ENCODE data around the gene ERP44.

ERP44 gene

GRCh38 chr9:99948482-99948881 is 150.3 kb downstream of the ERP44 start:
- Mint-ChIP-seq H3K36me3 (peaks cover 12% of the 10 kb centered on the region), H3K4me1 (peaks cover 2% of the 10 kb centered on the region), H3K27me3 (no peaks in the 10 kb centered on the region), H3K4me3 (no peak overlapping the region), H3K27ac (no peak overlapping the region), H3K9me3 (no peaks in the 10 kb centered on the region)
- CTCF ChIA-PET = interaction anchor here (2.8 kb wide), 1 partner anchor 123 kb away, joined by 7 read pairs; no protein-coding TSS in a partner anchor
- DNase-seq = no peak

- no peaks in the 10 kb centered on the region for H3K27me3 Mint-ChIP-seq
- H3K4me3 Mint-ChIP-seq = no peak overlapping the region
- no peaks in the 10 kb centered on the region for H3K9me3 Mint-ChIP-seq
- no peaks in the 10 kb centered on the region for H3K4me1 Mint-ChIP-seq
- no peak for DNase-seq
- CTCF ChIA-PET = interaction anchor here (2.8 kb wide), 1 partner anchor 122 kb away, joined by 7 read pairs; no protein-coding TSS in a partner anchor
- H3K27ac Mint-ChIP-seq = no peak overlapping the region
- peaks cover 9% of the 10 kb centered on the region for H3K36me3 Mint-ChIP-seq
These were observed 151.4 kb downstream of the ERP44 start for GRCh38 chr9:99947395-99947794.

GRCh38 chr9:99936947-99937587 is 161.7 kb downstream of the ERP44 start:
- peaks cover 5% of the 10 kb centered on the region for H3K9me3 Mint-ChIP-seq
- peaks cover 22% of the 10 kb centered on the region for H3K36me3 Mint-ChIP-seq
- no peak for DNase-seq
- H3K4me3 Mint-ChIP-seq = no peak overlapping the region
- CTCF ChIA-PET = no interaction called here
- no peaks in the 10 kb centered on the region for H3K27me3 Mint-ChIP-seq
- H3K27ac Mint-ChIP-seq = no peak overlapping the region
- H3K4me1 Mint-ChIP-seq = no peaks in the 10 kb centered on the region

GRCh38 chr9:99931155-99931840 is 167.5 kb downstream of the ERP44 start:
- DNase-seq = no peak
- CTCF ChIA-PET = no interaction called here
- Mint-ChIP-seq H3K4me1 (no peaks in the 10 kb centered on the region), H3K27ac (no peak overlapping the region), H3K36me3 (peaks cover 34% of the 10 kb centered on the region), H3K4me3 (no peak overlapping the region), H3K27me3 (no peaks in the 10 kb centered on the region), H3K9me3 (no peaks in the 10 kb centered on the region)

- Mint-ChIP-seq H3K4me1 (no peaks in the 10 kb centered on the region), H3K27me3 (no peaks in the 10 kb centered on the region), H3K27ac (no peak overlapping the region), H3K36me3 (peaks cover 39% of the 10 kb centered on the region), H3K4me3 (no peak overlapping the region), H3K9me3 (peaks cover 8% of the 10 kb centered on the region)
- DNase-seq = no peak
- CTCF ChIA-PET = no interaction called here
These were observed 169.1 kb downstream of the ERP44 start for GRCh38 chr9:99929652-99930051.

Measured in activated naive CD4-positive, alpha-beta T cell treated with anti-CD3 and anti-CD28 coated beads, Interleukin-2, amount 10 ng/mL, durations not matched to agents 7 days and 5 days (primary cell).